ENCODE measurements around the gene SPTB.

The SPTB gene

GRCh38 chr14:64784006-64784405, 95.7 kb downstream of the SPTB start:
- no peak for DNase-seq

- no peak for DNase-seq
Measured at GRCh38 chr14:64782196-64782595, 97.5 kb downstream of the SPTB start.

GRCh38 chr14:64779472-64779871, 100.2 kb downstream of the SPTB start:
- no peak for DNase-seq

- no peak for DNase-seq
Measured at GRCh38 chr14:64778104-64778754, 101.5 kb downstream of the SPTB start.

GRCh38 chr14:64777461-64777860, 102.2 kb downstream of the SPTB start:
- no peak for DNase-seq

GRCh38 chr14:64775081-64775777, 104.5 kb downstream of the SPTB start:
- no peak for DNase-seq

GRCh38 chr14:64774272-64774671, 105.4 kb downstream of the SPTB start:
- no peak for DNase-seq

- DNase-seq, result no peak
Measured at GRCh38 chr14:64773577-64773976, 106.1 kb downstream of the SPTB start.

GRCh38 chr14:64773046-64773445, 106.7 kb downstream of the SPTB start:
- DNase-seq, result no peak

- DNase-seq, result no peak
Measured at GRCh38 chr14:64772397-64772950, 107.2 kb downstream of the SPTB start.

- no peak for DNase-seq
Measured at GRCh38 chr14:64771161-64771560, 108.5 kb downstream of the SPTB start.

GRCh38 chr14:64770751-64771150, 109.0 kb downstream of the SPTB start:
- no peak for DNase-seq

GRCh38 chr14:64769096-64770020, 110.3 kb downstream of the SPTB start:
- DNase-seq, result no peak

GRCh38 chr14:64768401-64769095, 111.2 kb downstream of the SPTB start:
- DNase-seq, result no peak

GRCh38 chr14:64767215-64767964, 112.3 kb downstream of the SPTB start:
- no peak for DNase-seq

- DNase-seq, result no peak
Measured at GRCh38 chr14:64766430-64767151, 113.1 kb downstream of the SPTB start.

- no peak for DNase-seq
Measured at GRCh38 chr14:64765740-64766302, 113.9 kb downstream of the SPTB start.

GRCh38 chr14:64764641-64765520, 114.8 kb downstream of the SPTB start:
- DNase-seq, result peak; percentile 35

- no peak for DNase-seq
Measured at GRCh38 chr14:64763801-64764621, 115.7 kb downstream of the SPTB start.
